KMS-11 (cell line): ENCODE results near the gene LIN7C.

Experiments used
- H2AFZ ChIP-seq: fragments of 200-600 bp; sonication (generic); 2 replicates; pipeline ENCODE4 v1.6.1; 2016; ENCODE audit warnings: antibody characterized with exemption, mixed run types, low read depth
- H3K27ac ChIP-seq: fragments of 200-600 bp; sonication (generic); 2 replicates; pipeline ENCODE4 v1.6.1; 2016; ENCODE audit warnings: mild to moderate bottlenecking, mixed run types
- H3K27me3 ChIP-seq: fragments of 200-600 bp; sonication (generic); 2 replicates; pipeline ENCODE4 v1.6.1; 2017; ENCODE audit warnings: mild to moderate bottlenecking, low read depth, mixed run types, moderate library complexity; ENCODE audit not compliant: insufficient read depth
- H3K36me3 ChIP-seq: fragments of 200-600 bp; sonication (generic); 2 replicates; pipeline ENCODE4 v1.6.1; 2017; ENCODE audit warnings: mild to moderate bottlenecking, mixed run types; ENCODE audit not compliant: insufficient read depth
- H3K4me1 ChIP-seq: fragments of 200-600 bp; sonication (generic); 2 replicates; pipeline ENCODE4 v1.6.1; 2016; ENCODE audit warnings: mild to moderate bottlenecking, low read depth, mixed run types; ENCODE audit not compliant: poor library complexity, severe bottlenecking
- H3K4me2 ChIP-seq: fragments of 200-600 bp; sonication (generic); 2 replicates; pipeline ENCODE4 v1.7.0; 2016; ENCODE audit warnings: mild to moderate bottlenecking, mixed run types
- H3K4me3 ChIP-seq: fragments of 200-600 bp; sonication (generic); IDR thresholded peaks from 2 replicates; pipeline ENCODE4 v1.6.1; 2017; ENCODE audit warnings: low read depth, low read length, mixed read lengths; ENCODE audit not compliant: insufficient read depth
- H3K79me2 ChIP-seq: fragments of 200-600 bp; sonication (generic); 2 replicates; pipeline ENCODE4 v1.6.1; 2016; ENCODE audit warnings: low read depth, mixed run types; ENCODE audit not compliant: insufficient read depth
- H3K9ac ChIP-seq: fragments of 200-600 bp; sonication (generic); 2 replicates; pipeline ENCODE4 v1.6.1; 2016; ENCODE audit warnings: mild to moderate bottlenecking, mixed run types
- H4K20me1 ChIP-seq: fragments of 200-600 bp; sonication (generic); 2 replicates; pipeline ENCODE4 v1.6.1; 2016; ENCODE audit warnings: mild to moderate bottlenecking, mixed run types; ENCODE audit not compliant: insufficient read depth
- TF ChIP-seq, protein P1 (sequence below): fragments of 200-600 bp; sonication (generic); conservative IDR thresholded peaks from 2 replicates; pipeline ENCODE4 v1.6.1; 2017; ENCODE audit warnings: low read depth, mild to moderate bottlenecking, antibody characterized with exemption, low read length, moderate library complexity, mixed read lengths

The LIN7C gene

DNA sequence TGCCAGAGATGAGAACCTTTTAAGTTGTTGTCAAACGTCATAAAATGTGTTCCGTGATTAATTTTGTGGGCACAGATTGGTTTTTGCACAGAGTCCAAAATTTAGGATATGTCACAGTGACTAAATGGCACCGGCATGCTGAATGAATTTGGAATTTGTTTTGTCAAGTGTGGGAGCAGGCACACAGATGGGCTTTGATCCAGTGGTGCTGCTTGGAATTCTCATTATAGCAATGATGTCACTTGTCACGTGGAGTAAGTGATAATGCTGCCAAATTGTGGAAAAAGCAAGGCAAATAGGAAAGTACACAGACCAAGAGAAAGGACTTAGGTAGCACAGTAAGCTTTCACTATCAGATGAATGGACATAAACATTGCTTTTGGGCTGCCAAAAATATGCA lies 8.0 kb upstream of the LIN7C start:
- H3K4me3 ChIP-seq, result no peak overlapping the region
- H3K9ac ChIP-seq, result no peak overlapping the region
- H3K4me2 ChIP-seq, result no peak overlapping the region
- H3K79me2 ChIP-seq, result no peaks in the 10 kb centered on the region
- no peaks in the 10 kb centered on the region for H3K4me1 ChIP-seq
- H4K20me1 ChIP-seq, result no peaks in the 10 kb centered on the region
- H3K36me3 ChIP-seq, result no peaks in the 10 kb centered on the region
- H3K27ac ChIP-seq, result no peak overlapping the region
- H3K27me3 ChIP-seq, result no peaks in the 10 kb centered on the region
- TF ChIP-seq, protein P1, sequence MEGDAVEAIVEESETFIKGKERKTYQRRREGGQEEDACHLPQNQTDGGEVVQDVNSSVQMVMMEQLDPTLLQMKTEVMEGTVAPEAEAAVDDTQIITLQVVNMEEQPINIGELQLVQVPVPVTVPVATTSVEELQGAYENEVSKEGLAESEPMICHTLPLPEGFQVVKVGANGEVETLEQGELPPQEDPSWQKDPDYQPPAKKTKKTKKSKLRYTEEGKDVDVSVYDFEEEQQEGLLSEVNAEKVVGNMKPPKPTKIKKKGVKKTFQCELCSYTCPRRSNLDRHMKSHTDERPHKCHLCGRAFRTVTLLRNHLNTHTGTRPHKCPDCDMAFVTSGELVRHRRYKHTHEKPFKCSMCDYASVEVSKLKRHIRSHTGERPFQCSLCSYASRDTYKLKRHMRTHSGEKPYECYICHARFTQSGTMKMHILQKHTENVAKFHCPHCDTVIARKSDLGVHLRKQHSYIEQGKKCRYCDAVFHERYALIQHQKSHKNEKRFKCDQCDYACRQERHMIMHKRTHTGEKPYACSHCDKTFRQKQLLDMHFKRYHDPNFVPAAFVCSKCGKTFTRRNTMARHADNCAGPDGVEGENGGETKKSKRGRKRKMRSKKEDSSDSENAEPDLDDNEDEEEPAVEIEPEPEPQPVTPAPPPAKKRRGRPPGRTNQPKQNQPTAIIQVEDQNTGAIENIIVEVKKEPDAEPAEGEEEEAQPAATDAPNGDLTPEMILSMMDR, result no peak
- H2AFZ ChIP-seq, result no peak overlapping the region

DNA sequence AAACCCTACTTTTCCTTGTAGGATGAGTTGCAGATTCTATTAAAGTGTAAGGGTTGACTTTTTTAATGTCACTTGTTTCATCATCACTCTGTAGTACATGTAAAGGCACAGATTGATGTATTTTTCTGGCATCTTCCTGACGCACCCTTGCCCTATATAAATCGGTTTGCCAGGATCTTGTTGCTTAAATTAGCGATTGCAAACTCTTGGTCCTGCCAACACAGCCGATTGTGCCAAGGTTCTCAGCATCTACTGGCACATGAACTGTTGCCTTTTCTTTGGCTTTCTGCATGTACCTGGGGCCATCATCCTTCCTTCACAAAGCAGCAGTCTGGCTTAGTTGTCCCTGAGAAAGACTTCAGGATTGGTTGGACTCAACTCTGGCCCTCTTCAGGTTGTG lies 7.5 kb upstream of the LIN7C start:
- H4K20me1 ChIP-seq, result no peaks in the 10 kb centered on the region
- no peak overlapping the region for H3K9ac ChIP-seq
- no peaks in the 10 kb centered on the region for H3K36me3 ChIP-seq
- no peak overlapping the region for H2AFZ ChIP-seq
- H3K4me3 ChIP-seq, result no peak overlapping the region
- H3K27me3 ChIP-seq, result no peaks in the 10 kb centered on the region
- no peaks in the 10 kb centered on the region for H3K4me1 ChIP-seq
- TF ChIP-seq, protein P1, result no peak
- no peaks in the 10 kb centered on the region for H3K79me2 ChIP-seq
- no peak overlapping the region for H3K27ac ChIP-seq
- H3K4me2 ChIP-seq, result no peak overlapping the region

DNA sequence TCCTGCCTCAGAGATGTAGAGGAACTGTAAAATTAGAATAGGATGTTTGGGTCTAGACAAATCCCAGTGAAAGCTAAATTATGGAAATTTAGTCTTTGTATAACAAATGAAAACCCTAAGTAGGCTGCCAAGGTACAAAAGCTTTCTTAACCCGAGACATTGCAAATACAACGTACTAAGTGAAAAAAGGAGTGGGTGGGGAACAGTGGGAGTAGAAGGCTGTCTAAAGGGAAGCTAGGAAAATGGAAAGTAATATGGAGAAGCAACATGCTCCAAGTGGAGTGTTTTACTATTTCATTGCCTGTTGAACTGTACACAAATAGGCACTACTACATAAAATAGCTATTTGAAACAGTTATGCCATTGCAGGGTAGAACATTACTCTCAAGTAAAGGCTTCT lies 6.8 kb upstream of the LIN7C start:
- Histone ChIP-seq H4K20me1 (no peaks in the 10 kb centered on the region), H2AFZ (no peak overlapping the region), H3K27ac (no peak overlapping the region), H3K27me3 (no peaks in the 10 kb centered on the region), H3K79me2 (no peaks in the 10 kb centered on the region), H3K4me2 (no peak overlapping the region), H3K36me3 (no peaks in the 10 kb centered on the region), H3K4me3 (no peak overlapping the region), H3K9ac (no peak overlapping the region), H3K4me1 (no peaks in the 10 kb centered on the region)
- TF ChIP-seq, protein P1, result no peak

DNA sequence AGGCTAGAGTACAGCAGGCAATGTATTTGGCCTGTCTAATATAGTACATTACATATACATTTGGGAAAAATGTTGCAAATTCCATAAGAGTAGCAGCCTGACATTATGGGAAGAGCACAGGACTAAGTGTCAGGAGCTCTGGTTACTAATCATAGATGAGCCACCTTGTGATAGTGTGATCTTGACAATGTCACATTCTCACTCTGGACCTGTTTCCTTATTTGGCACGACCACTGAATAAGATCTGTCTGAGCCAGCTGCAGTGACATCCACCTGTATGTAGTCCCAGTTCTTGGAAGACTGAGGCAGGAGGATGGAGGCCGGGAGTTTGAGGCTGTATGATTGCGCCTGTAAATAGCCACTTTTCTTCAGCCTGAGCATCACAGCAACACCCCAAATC lies 5.7 kb upstream of the LIN7C start:
- H3K27me3 ChIP-seq, result no peaks in the 10 kb centered on the region
- H3K4me1 ChIP-seq, result peaks cover 7% of the 10 kb centered on the region
- H3K36me3 ChIP-seq, result no peaks in the 10 kb centered on the region
- TF ChIP-seq, protein P1, result no peak
- H3K79me2 ChIP-seq, result no peaks in the 10 kb centered on the region
- no peak overlapping the region for H3K4me2 ChIP-seq
- no peak overlapping the region for H3K4me3 ChIP-seq
- no peak overlapping the region for H3K27ac ChIP-seq
- no peaks in the 10 kb centered on the region for H4K20me1 ChIP-seq
- H2AFZ ChIP-seq, result no peak overlapping the region
- no peak overlapping the region for H3K9ac ChIP-seq

DNA sequence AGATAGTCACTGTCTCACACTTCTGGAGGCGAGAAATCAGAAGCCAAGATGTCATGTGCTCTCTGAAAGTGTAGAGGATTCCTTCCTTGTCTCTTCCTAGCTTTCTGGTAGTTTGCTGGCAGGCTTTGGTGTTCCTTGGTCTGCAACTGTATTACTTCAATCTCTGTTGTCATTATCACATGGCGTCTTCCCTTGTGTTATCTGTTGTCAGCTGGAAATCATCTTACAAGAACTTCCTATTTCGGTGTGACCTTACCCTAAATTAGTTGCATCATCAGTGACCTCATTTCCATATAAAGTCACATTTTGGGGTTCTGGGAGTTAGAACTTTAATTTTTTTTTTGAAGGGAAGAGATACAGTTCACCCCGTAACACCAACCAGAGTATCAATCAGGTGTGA lies 3.3 kb upstream of the LIN7C start:
- TF ChIP-seq, protein P1, result no peak
- Histone ChIP-seq H3K79me2 (peaks cover 14% of the 10 kb centered on the region), H3K36me3 (no peaks in the 10 kb centered on the region), H3K4me1 (peaks cover 15% of the 10 kb centered on the region), H4K20me1 (no peaks in the 10 kb centered on the region), H3K4me2 (no peak overlapping the region), H3K4me3 (no peak overlapping the region), H3K27me3 (no peaks in the 10 kb centered on the region), H3K27ac (no peak overlapping the region), H3K9ac (no peak overlapping the region), H2AFZ (no peak overlapping the region)
